Neural cell (in vitro differentiated cells): Measurements from ENCODE around the gene MTHFD1L. TPM values are rescaled to one million over a fixed set of nuclear protein-coding genes. Genes with fewer than 3 reads are reported as not detected.

Experiments used
- H2AFZ ChIP-seq: fragments of 200-600, 300-800 bp; sonication (generic), shearing (Covaris generic); 2 replicates; pipeline ENCODE4 v1.6.0; 2014; ENCODE audit warnings: low read depth, mild to moderate bottlenecking, antibody characterized with exemption, low read length, moderate library complexity
- H3F3A ChIP-seq: fragments of 200-600 bp; shearing (Covaris generic); 2 replicates; pipeline ENCODE4 v1.6.1; 2016; ENCODE audit warnings: mild to moderate bottlenecking, moderate library complexity, mixed read lengths, antibody characterized with exemption, low read length; ENCODE audit not compliant: insufficient read depth, poor library complexity, severe bottlenecking
- H3K27ac ChIP-seq: fragments of 200-600, 300-800 bp; sonication (generic), shearing (Covaris generic); 2 replicates; pipeline ENCODE4 v1.5.1; 2014; ENCODE audit warnings: mild to moderate bottlenecking, low read length, moderate library complexity
- H3K27me3 ChIP-seq: fragments of 300-800, 200-600 bp; sonication (generic), shearing (Covaris generic); 2 replicates; pipeline ENCODE4 v1.6.0; 2014; ENCODE audit warnings: mild to moderate bottlenecking, low read depth, low read length, moderate library complexity; ENCODE audit not compliant: insufficient read depth
- H3K36me3 ChIP-seq: fragments of 300-800, 200-600 bp; sonication (generic), shearing (Covaris generic); 2 replicates; pipeline ENCODE4 v1.5.1; 2014; ENCODE audit warnings: mild to moderate bottlenecking, antibody characterized with exemption, low read length, moderate library complexity; ENCODE audit not compliant: insufficient read depth
- H3K4me2 ChIP-seq: fragments of 300-800, 200-600 bp; sonication (generic), shearing (Covaris generic); 2 replicates; pipeline ENCODE4 v1.6.0; 2014; ENCODE audit warnings: mild to moderate bottlenecking, low read length
- H3K4me3 ChIP-seq: fragments of 300-800, 200-600 bp; sonication (generic), shearing (Covaris generic); 2 replicates; pipeline ENCODE4 v1.5.1; 2014; ENCODE audit warnings: mild to moderate bottlenecking, low read length, moderate library complexity
- H3K79me2 ChIP-seq: fragments of 200-600 bp; shearing (Covaris generic); replicated peaks from 2 replicates; pipeline ENCODE4 v1.6.0; 2014; ENCODE audit warnings: mild to moderate bottlenecking, low read length, moderate library complexity; ENCODE audit not compliant: insufficient read depth
- H3K9ac ChIP-seq: fragments of 300-800, 200-600 bp; sonication (generic), shearing (Covaris generic); 2 replicates; pipeline ENCODE4 v1.6.1; 2016; ENCODE audit warnings: mild to moderate bottlenecking, low read length, mixed read lengths
- H3K9me2 ChIP-seq: fragments of 200-600 bp; shearing (Covaris generic); 2 replicates; pipeline ENCODE4 v1.6.1; 2016; ENCODE audit warnings: mild to moderate bottlenecking, low read length, mixed read lengths; ENCODE audit not compliant: insufficient read depth
- H3K9me3 ChIP-seq: fragments of 200-600, 300-800 bp; sonication (generic), shearing (Covaris generic); 2 replicates; pipeline ENCODE4 v1.6.1; 2016; ENCODE audit warnings: mild to moderate bottlenecking, mixed run types, low read length, moderate library complexity, mixed read lengths
- H4K20me1 ChIP-seq: fragments of 200-600 bp; shearing (Covaris generic); 2 replicates; pipeline ENCODE4 v1.6.1; 2016; ENCODE audit warnings: mild to moderate bottlenecking, mixed run types; ENCODE audit not compliant: insufficient read depth
- CTCF ChIP-seq: fragments of 450-650 bp; IDR thresholded peaks from 2 replicates; pipeline ENCODE4 v1.5.1; 2014; ENCODE audit warnings: antibody characterized with exemption, mild to moderate bottlenecking, moderate library complexity; ENCODE audit not compliant: poor library complexity, severe bottlenecking
- EP300 ChIP-seq: fragments of 450-650 bp; conservative IDR thresholded peaks from 2 replicates; pipeline ENCODE4 v1.6.1; 2014; ENCODE audit warnings: antibody characterized with exemption, mild to moderate bottlenecking, moderate library complexity; ENCODE audit not compliant: poor library complexity, severe bottlenecking
- EZH2 ChIP-seq: fragments of 200-600, 300-800 bp; shearing (Covaris generic), sonication (generic); IDR thresholded peaks from 2 replicates; pipeline ENCODE4 v1.6.1; 2014; ENCODE audit warnings: antibody characterized with exemption, low read length, borderline replicate concordance, mild to moderate bottlenecking; ENCODE audit not compliant: insufficient read depth, poor library complexity, severe bottlenecking
- MXI1 ChIP-seq: fragments of 450-650 bp; conservative IDR thresholded peaks from 2 replicates; pipeline ENCODE4 v1.6.1; 2014; ENCODE audit warnings: antibody characterized with exemption, mild to moderate bottlenecking; ENCODE audit not compliant: poor library complexity, severe bottlenecking
- POLR2AphosphoS5 ChIP-seq: IDR thresholded peaks from 2 replicates; pipeline ENCODE4 v1.6.1; 2012
- RAD21 ChIP-seq: fragments of 450-650 bp; conservative IDR thresholded peaks from 2 replicates; pipeline ENCODE4 v1.6.1; 2014; ENCODE audit warnings: antibody characterized with exemption, mild to moderate bottlenecking, moderate library complexity
- REST ChIP-seq: IDR thresholded peaks from 2 replicates; pipeline ENCODE4 v1.6.1; 2012; ENCODE audit warnings: borderline replicate concordance
- SMC3 ChIP-seq: fragments of 450-650 bp; conservative IDR thresholded peaks from 2 replicates; pipeline ENCODE4 v1.6.1; 2014; ENCODE audit warnings: antibody characterized with exemption, mild to moderate bottlenecking, moderate library complexity; ENCODE audit not compliant: poor library complexity
- TAF1 ChIP-seq: IDR thresholded peaks from 2 replicates; pipeline ENCODE4 v1.6.1; 2012; ENCODE audit warnings: low read depth
- polyA plus RNA-seq: library from polyadenylated mRNA; depleted of rRNA; stranded (reverse); fragments of >200 nt; gene quantifications from 2 replicates; pipeline ENCODE4 v1.2.3, GENCODE V29; 2014
- small RNA-seq, 3 experiments: library from RNA; depleted of rRNA; stranded (forward); fragments of <200 nt; gene quantifications; one replicate each; pipeline ENCODE3, GENCODE V24; 2012

Gene MTHFD1L
- polyA plus RNA-seq, 1 donor from 2014 or later: 6.3 TPM

GRCh38 chr6:151149793-151150192, 284.3 kb downstream of the MTHFD1L start:
- H2AFZ ChIP-seq: no peak overlapping the region
- H3K36me3 ChIP-seq: no peaks in the 10 kb centered on the region
- TF ChIP-seq MXI1: no peak
- TF ChIP-seq TAF1: no peak
- no peak for TF ChIP-seq POLR2AphosphoS5
- no peak for TF ChIP-seq CTCF
- no peak for TF ChIP-seq EP300
- no peak for TF ChIP-seq REST
- no peak for TF ChIP-seq EZH2
- no peak for TF ChIP-seq RAD21
- TF ChIP-seq SMC3: no peak
- H3K27ac ChIP-seq: no peak overlapping the region
- H3K4me2 ChIP-seq: no peak overlapping the region
- H3K9ac ChIP-seq: no peak overlapping the region
- H3K9me2 ChIP-seq: no peaks in the 10 kb centered on the region
- H3K4me3 ChIP-seq: no peak overlapping the region
- no peaks in the 10 kb centered on the region for H4K20me1 ChIP-seq
- no peaks in the 10 kb centered on the region for H3K79me2 ChIP-seq
- H3K27me3 ChIP-seq: no peaks in the 10 kb centered on the region
- no peaks in the 10 kb centered on the region for H3K9me3 ChIP-seq
- H3F3A ChIP-seq: no peaks in the 10 kb centered on the region

Small RNA genes within 50 kb of the gene (small RNA-seq; reads per million reads assigned to genes)
- 0 reads per million in 3 experiments for gene RNU6-302P
